B cell (primary cell): ENCODE data around the gene IFT88. TPM values are rescaled to one million over a fixed set of nuclear protein-coding genes. Genes with fewer than 3 reads are reported as not detected.

Experiments
- ATAC-seq: fragments of 200-7000 bp; cut with Tn5 transposase; one replicate; pipeline ENCODE4 v1.10.0; 2021; ENCODE audit warnings: low read depth, mild to moderate bottlenecking, moderate number of reproducible peaks, moderate library complexity
- CTCF ChIA-PET: fragments of 350-600 bp; sonication (Branson Sonifier 250); formaldehyde crosslinking; loops from one replicate; lab custom pipeline; 2021; ENCODE audit warnings: antibody characterized with exemption, inconsistent platforms; lab: Charles Lee
- POLR2A ChIA-PET: fragments of 350-600 bp; sonication (Branson Sonifier 250); formaldehyde crosslinking; loops from one replicate; lab custom pipeline; 2021; ENCODE audit warnings: antibody characterized with exemption; lab: Charles Lee
- DNase-seq: peaks from one replicate; pipeline ENCODE4 v3.0.0; 2013
- H2AFZ ChIP-seq: 2 replicates; pipeline ENCODE4 v1.6.1; 2012; ENCODE audit warnings: mild to moderate bottlenecking, low read depth, low read length; ENCODE audit not compliant: insufficient read depth, poor library complexity, severe bottlenecking
- H3K27ac ChIP-seq, 2 donors: 1 replicate in 1 of 2; 2 replicates in 1 of 2; pipeline ENCODE4 v1.5.1; 2012 to 2013; ENCODE audit warnings: low read length in 2 of 2, mild to moderate bottlenecking in 2 of 2, moderate library complexity in 1 of 2
- H3K27me3 ChIP-seq, 4 experiments: fragments of 200-600 bp in 1 of 4; sonication (generic) in 1 of 4; replicated peaks in 1 of 4; 1 replicate in 2 of 4; 2 replicates in 2 of 4; pipeline versions ENCODE4 v1.6.1 to v1.7.0; 2013 to 2016; ENCODE audit warnings: low read length in 3 of 4, mild to moderate bottlenecking in 2 of 4, mixed read lengths in 1 of 4, moderate library complexity in 1 of 4; ENCODE audit not compliant: insufficient read depth in 4 of 4, control insufficient read depth in 3 of 4; ENCODE audit errors: control extremely low read depth in 1 of 4
- H3K36me3 ChIP-seq, 2 experiments: replicated peaks in 1 of 2; 1 replicate in 1 of 2; 2 replicates in 1 of 2; pipeline versions ENCODE4 v1.6.1 to v1.7.1; 2013; ENCODE audit warnings: low read length in 1 of 2; ENCODE audit not compliant: insufficient read depth in 2 of 2, control insufficient read depth in 1 of 2; ENCODE audit errors: control extremely low read depth in 1 of 2, extremely low read depth in 1 of 2
- H3K4me1 ChIP-seq, 2 donors: fragments of 200-600 bp in 1 of 2; sonication (generic) in 1 of 2; 1 replicate in 1 of 2; 2 replicates in 1 of 2; pipeline versions ENCODE4 v1.5.1 to v1.6.1; 2013 to 2017; ENCODE audit warnings: low read length in 2 of 2; ENCODE audit not compliant: control insufficient read depth in 2 of 2, insufficient read depth in 2 of 2
- H3K4me2 ChIP-seq: replicated peaks from 2 replicates; pipeline ENCODE3; 2012; ENCODE audit warnings: mild to moderate bottlenecking, low read depth, low read length; ENCODE audit not compliant: poor library complexity, severe bottlenecking
- H3K4me3 ChIP-seq, 5 experiments: fragments of 200-600 bp in 1 of 5; sonication (generic) in 1 of 5; 1 replicate in 3 of 5; 2 replicates in 2 of 5; pipeline versions ENCODE4 v1.5.1 to v1.7.0; 2011 to 2016; ENCODE audit warnings: low read length in 4 of 5, mild to moderate bottlenecking in 4 of 5, low read depth in 2 of 5, control low read depth in 1 of 5, moderate library complexity in 1 of 5; ENCODE audit not compliant: insufficient read depth in 1 of 5; ENCODE audit errors: control extremely low read depth in 1 of 5, extremely low read depth in 1 of 5
- H3K79me2 ChIP-seq: fragments of 200-600 bp; sonication (generic); one replicate; pipeline ENCODE4 v1.6.0; 2016; ENCODE audit warnings: low read length; ENCODE audit not compliant: control insufficient read depth, insufficient read depth
- H3K9ac ChIP-seq: fragments of 200-600 bp; sonication (generic); 2 replicates; pipeline ENCODE4 v1.6.1; 2017; ENCODE audit warnings: mild to moderate bottlenecking, low read length, moderate library complexity
- H3K9me3 ChIP-seq, 3 donors: one replicate each; pipeline versions ENCODE4 v1.6.1 to v1.7.1; 2013; ENCODE audit warnings: low read length in 2 of 3; ENCODE audit not compliant: control insufficient read depth in 2 of 3, insufficient read depth in 1 of 3; ENCODE audit errors: control extremely low read depth in 1 of 3
- H4K20me1 ChIP-seq: 2 replicates; pipeline ENCODE4 v1.6.0; 2012; ENCODE audit warnings: mild to moderate bottlenecking, low read length; ENCODE audit not compliant: insufficient read depth, control insufficient read depth, poor library complexity, severe bottlenecking
- H3K27ac Mint-ChIP-seq: one replicate; pipeline ENCODE4 v1.8.0; 2021; ENCODE audit warnings: mixed read lengths
- H3K27me3 Mint-ChIP-seq: one replicate; pipeline ENCODE4 v1.8.0; 2021; ENCODE audit warnings: mixed read lengths
- H3K4me1 Mint-ChIP-seq: one replicate; pipeline ENCODE4 v1.8.0; 2021; ENCODE audit warnings: mixed read lengths
- H3K4me3 Mint-ChIP-seq: one replicate; pipeline ENCODE4 v1.8.0; 2021; ENCODE audit warnings: mixed read lengths
- H3K9me3 Mint-ChIP-seq: one replicate; pipeline ENCODE4 v1.8.0; 2022; ENCODE audit warnings: mixed read lengths; ENCODE audit not compliant: insufficient read depth
- CTCF ChIP-seq: fragments of 200-600 bp; IDR thresholded peaks from one replicate; pipeline ENCODE4 v1.8.0; 2022; ENCODE audit warnings: antibody characterized with exemption, mild to moderate bottlenecking
- EZH2 ChIP-seq: IDR thresholded peaks from 2 replicates; pipeline ENCODE4 v1.6.1; 2012; ENCODE audit warnings: borderline replicate concordance, low read depth, mild to moderate bottlenecking, moderate library complexity, low read length; ENCODE audit not compliant: insufficient read depth, poor library complexity, severe bottlenecking
- WGBS: methylation state at CpG from one replicate; pipeline ENCODE4 v1.1.5; 2013; ENCODE audit warnings: missing lambda C conversion rate; ENCODE audit not compliant: insufficient coverage; 5-methylcytosine and 5-hydroxymethylcytosine counted together
- intact Hi-C: fragments of 100-400 bp; cut with micrococcal nuclease; formaldehyde crosslinking; loops from one replicate; pipeline ENCODE4 v1.10.0; 2022
- polyA plus RNA-seq: library from polyadenylated mRNA; depleted of rRNA; stranded (reverse); fragments of >200 nt; gene quantifications from 2 replicates; pipeline ENCODE4 v1.2.3, GENCODE V29; 2012
- total RNA-seq, 2 donors: library from RNA; stranded (reverse); fragments of 120-200 nt in 1 of 2; gene quantifications; 1 replicate in 1 of 2; 2 replicates in 1 of 2; pipeline versions ENCODE4 v1.2.3 to v1.2.4, GENCODE V29; 2013 to 2022

Gene IFT88
- total and polyA plus RNA-seq, 2 donors (not counting 1 experiment from before 2014, with no cell fraction given): 8.0 to 23.3 TPM

- Histone ChIP-seq H4K20me1 (no peaks in the 10 kb centered on the region), H3K9ac (peak overlapping the region; percentile 72), H2AFZ (peak overlapping the region; percentile 89), H3K36me3 (no peaks in the 10 kb centered on the region), H3K79me2 (peaks cover 3% of the 10 kb centered on the region), H3K4me3 (peak overlapping the region in 3 of 5 experiments; percentile 64 to 67 (median 64)), H3K4me2 (peak overlapping the region; percentile 75), H3K4me1 (peaks cover 11 to 12% of the 10 kb centered on the region in 2 donors), H3K9me3 (peaks cover 0 to 14% (median 0%) of the 10 kb centered on the region in 3 donors), H3K27ac (peak overlapping the region in 1 of 2 donors; percentile 80), H3K27me3 (no peaks in the 10 kb centered on the region)
- ATAC-seq: no peak
- intact Hi-C loops: loop anchor here (1.0 to 10.0 kb wide), 7 partner anchors 21 to 705 kb away; partner anchors contain the start of genes EEF1AKMT1, IL17D, ZMYM2 and ZMYM5
- no CpG with 5 or more reads among the region's 9 CpGs for WGBS
- Mint-ChIP-seq H3K4me3 (peak overlapping the region; percentile 94), H3K9me3 (peaks cover 2% of the 10 kb centered on the region), H3K27ac (peak overlapping the region; percentile 93), H3K4me1 (peaks cover 17% of the 10 kb centered on the region), H3K27me3 (no peaks in the 10 kb centered on the region)
- DNase-seq: peak; percentile 8
- CTCF ChIA-PET: interaction anchor here (0.8 to 1.8 kb wide), 6 partner anchors 72 to 261 kb away, joined by 3 to 6 read pairs (median 3); partner anchors contain the start of gene IL17D
- POLR2A ChIA-PET: no interaction called here
- no peak for TF ChIP-seq EZH2
- TF ChIP-seq CTCF: no peak
Observed at GRCh38 chr13:20567881-20568528, 1.0 kb downstream of the IFT88 start.

GRCh38 chr13:20570517-20570916 lies 3.6 kb downstream of the IFT88 start:
- H3K4me3 Mint-ChIP-seq: no peak overlapping the region
- peaks cover 2% of the 10 kb centered on the region for H3K9me3 Mint-ChIP-seq
- Histone ChIP-seq H3K4me3 (no peak overlapping the region), H2AFZ (no peak overlapping the region), H3K36me3 (peaks cover 0 to 2% of the 10 kb centered on the region in 2 experiments), H3K4me2 (no peak overlapping the region), H4K20me1 (no peaks in the 10 kb centered on the region), H3K9ac (no peak overlapping the region), H3K27ac (no peak overlapping the region), H3K27me3 (no peaks in the 10 kb centered on the region), H3K4me1 (peaks cover 11 to 12% of the 10 kb centered on the region in 2 donors), H3K9me3 (peaks cover 0 to 5% (median 0%) of the 10 kb centered on the region in 3 donors), H3K79me2 (peaks cover 3% of the 10 kb centered on the region)
- DNase-seq (no peak), ATAC-seq (no peak)
- no CpG with 5 or more reads among the region's 1 CpG for WGBS
- ChIA-PET CTCF (interaction anchor here (0.6 kb wide), 1 partner anchor 12 kb away, joined by 4 read pairs; no protein-coding TSS in a partner anchor), POLR2A (no interaction called here)
- H3K27me3 Mint-ChIP-seq: no peaks in the 10 kb centered on the region
- peaks cover 17% of the 10 kb centered on the region for H3K4me1 Mint-ChIP-seq
- no peak for TF ChIP-seq CTCF
- intact Hi-C loops: no loop called here
- no peak overlapping the region for H3K27ac Mint-ChIP-seq
